Limb (tissue), 2 donors: ENCODE results near the gene PKD1L1.

Experiments used
- DNase-seq, 2 donors: peaks; one replicate each; pipeline ENCODE4 v3.0.0-alpha.2; 2016; ENCODE audit errors: extremely low spot score in 2 of 2

PKD1L1 gene

GRCh38 chr7:47905076-47905920 is 43.0 kb downstream of the PKD1L1 start:
- DNase-seq: no peak

- no peak for DNase-seq
Observed at GRCh38 chr7:47902013-47902412, 46.3 kb downstream of the PKD1L1 start.

- DNase-seq: no peak
Observed at GRCh38 chr7:47901542-47901941, 46.7 kb downstream of the PKD1L1 start.

- DNase-seq: no peak
Observed at GRCh38 chr7:47897831-47898230, 50.4 kb downstream of the PKD1L1 start.

GRCh38 chr7:47896809-47897423 is 51.4 kb downstream of the PKD1L1 start:
- no peak for DNase-seq

GRCh38 chr7:47895026-47895425 is 53.2 kb downstream of the PKD1L1 start:
- no peak for DNase-seq

- DNase-seq: no peak
Observed at GRCh38 chr7:47893721-47894365, 54.4 kb downstream of the PKD1L1 start.

GRCh38 chr7:47893238-47893637 is 55.0 kb downstream of the PKD1L1 start:
- DNase-seq: no peak

GRCh38 chr7:47890606-47891005 is 57.7 kb downstream of the PKD1L1 start:
- no peak for DNase-seq

- DNase-seq: no peak
Observed at GRCh38 chr7:47890125-47890524, 58.1 kb downstream of the PKD1L1 start.

- no peak for DNase-seq
Observed at GRCh38 chr7:47889723-47890122, 58.5 kb downstream of the PKD1L1 start.

GRCh38 chr7:47888371-47889265 is 59.6 kb downstream of the PKD1L1 start:
- no peak for DNase-seq

GRCh38 chr7:47887016-47887640 is 61.1 kb downstream of the PKD1L1 start:
- DNase-seq: peak in 1 of 2 donors; percentile 10

- no peak for DNase-seq
Observed at GRCh38 chr7:47885987-47886811, 62.1 kb downstream of the PKD1L1 start.

- no peak for DNase-seq
Observed at GRCh38 chr7:47885309-47885986, 62.8 kb downstream of the PKD1L1 start.

GRCh38 chr7:47884675-47885074 is 63.6 kb downstream of the PKD1L1 start:
- no peak for DNase-seq

GRCh38 chr7:47882635-47883034 is 65.6 kb downstream of the PKD1L1 start:
- DNase-seq: no peak

GRCh38 chr7:47881256-47881655 is 67.0 kb downstream of the PKD1L1 start:
- DNase-seq: no peak

GRCh38 chr7:47878662-47879061 is 69.6 kb downstream of the PKD1L1 start:
- no peak for DNase-seq

- no peak for DNase-seq
Observed at GRCh38 chr7:47877336-47877735, 70.9 kb downstream of the PKD1L1 start.
